NCI-H2196 (cell line): ENCODE results near the gene COPS8.

ENCODE experiments used
- DNase-seq: peaks from one replicate; lab custom pipeline; 2025; ENCODE audit not compliant: unreplicated experiment; lab: John Stamatoyannopoulos, UW

COPS8 gene

DNA sequence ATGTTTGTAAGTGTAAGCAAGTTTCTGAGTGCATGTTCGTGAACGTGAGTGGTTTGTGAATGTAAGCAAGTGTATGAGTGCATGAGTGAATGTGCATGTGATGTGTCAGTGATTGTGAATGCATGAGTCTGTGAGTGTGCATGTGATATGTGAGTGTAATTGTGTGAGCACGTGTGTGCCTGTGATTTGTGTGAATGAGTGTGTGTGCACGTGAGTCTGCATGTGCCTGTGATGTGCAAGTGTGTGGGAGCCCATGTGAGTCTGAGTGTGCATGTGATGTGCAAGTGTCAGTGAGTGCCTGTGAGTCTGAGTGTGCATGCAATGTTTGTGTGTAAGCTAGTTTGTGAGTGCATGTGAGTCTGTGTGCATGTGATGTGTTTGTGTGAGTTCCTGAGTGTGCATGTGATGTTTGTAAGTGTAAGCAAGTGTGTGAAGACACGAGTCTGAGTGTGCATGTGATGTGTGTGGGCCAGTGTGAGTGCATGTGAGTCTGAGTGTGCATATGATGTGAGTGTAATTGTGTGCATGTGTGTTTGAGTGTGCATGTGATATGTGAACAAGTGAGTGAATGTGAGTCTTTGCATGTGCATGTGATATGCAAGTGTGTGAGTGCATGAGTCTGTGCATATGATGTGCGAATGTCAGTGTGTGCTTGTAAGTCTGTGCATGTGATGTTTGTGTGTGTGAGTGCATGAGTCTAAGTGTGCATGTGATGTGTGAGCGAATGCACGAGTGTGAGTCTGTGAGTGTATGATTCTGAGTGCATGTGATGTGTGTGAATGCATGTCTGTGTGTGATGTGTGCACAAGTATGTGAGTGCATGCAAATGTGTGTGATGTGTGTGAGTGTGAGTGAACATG lies 45.1 kb downstream of the COPS8 start:
- no peak for DNase-seq

DNA sequence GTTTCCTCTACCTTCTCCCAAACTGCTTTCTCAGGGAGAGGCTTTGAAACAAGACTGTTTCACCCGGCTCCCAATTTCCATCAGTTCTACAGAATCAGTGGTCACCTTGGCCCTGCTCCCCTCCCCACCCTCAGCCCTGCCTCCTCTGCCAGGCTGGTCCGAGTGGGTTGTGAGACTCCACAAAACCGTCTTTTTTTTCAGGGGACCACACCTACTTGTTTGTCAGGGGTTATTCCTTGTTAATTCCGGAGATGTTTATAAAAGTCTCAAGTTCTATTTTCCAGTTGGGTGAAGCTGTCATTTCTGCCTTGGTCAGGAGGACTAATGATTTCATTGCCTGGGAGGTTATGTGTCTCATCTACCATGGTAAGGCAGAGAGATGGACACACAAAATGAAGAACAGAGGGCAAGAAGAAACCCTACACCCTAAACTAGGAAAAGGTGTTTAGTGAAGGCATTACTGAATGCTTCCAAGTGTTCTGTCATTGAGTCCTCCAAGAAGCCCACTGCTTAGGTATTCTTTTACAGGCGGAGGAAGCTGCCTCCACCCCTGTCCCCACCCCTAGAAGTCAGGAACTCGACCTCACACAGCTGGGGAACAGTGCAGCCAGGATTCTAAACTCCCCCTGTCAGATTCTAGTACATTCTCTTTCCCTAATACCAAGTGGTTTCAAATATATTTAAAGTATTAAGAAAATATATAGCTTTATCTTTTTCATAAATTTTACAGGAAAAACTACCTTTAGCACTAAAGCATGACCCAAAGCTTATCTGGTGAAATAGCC lies 46.3 kb downstream of the COPS8 start:
- DNase-seq, result no peak

DNA sequence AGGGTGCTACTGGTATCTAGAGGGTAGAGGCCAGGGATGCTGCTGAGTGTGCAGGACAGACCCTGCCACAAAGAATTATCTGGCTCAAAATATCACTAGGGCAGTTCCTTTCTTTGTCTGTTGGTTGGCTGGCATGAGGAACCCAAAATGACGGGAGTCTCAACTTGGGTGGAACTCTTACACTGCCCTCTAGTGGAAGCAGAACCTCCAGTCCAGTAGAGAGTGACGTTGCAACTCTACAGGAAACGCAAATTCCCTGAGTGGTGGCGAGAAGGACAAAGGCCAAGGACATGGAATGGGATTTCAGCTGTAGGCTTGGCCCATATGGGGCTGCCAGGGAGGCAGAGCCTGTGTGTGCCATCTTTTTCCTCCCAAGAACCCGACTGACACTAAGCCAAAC lies 47.1 kb downstream of the COPS8 start:
- no peak for DNase-seq

DNA sequence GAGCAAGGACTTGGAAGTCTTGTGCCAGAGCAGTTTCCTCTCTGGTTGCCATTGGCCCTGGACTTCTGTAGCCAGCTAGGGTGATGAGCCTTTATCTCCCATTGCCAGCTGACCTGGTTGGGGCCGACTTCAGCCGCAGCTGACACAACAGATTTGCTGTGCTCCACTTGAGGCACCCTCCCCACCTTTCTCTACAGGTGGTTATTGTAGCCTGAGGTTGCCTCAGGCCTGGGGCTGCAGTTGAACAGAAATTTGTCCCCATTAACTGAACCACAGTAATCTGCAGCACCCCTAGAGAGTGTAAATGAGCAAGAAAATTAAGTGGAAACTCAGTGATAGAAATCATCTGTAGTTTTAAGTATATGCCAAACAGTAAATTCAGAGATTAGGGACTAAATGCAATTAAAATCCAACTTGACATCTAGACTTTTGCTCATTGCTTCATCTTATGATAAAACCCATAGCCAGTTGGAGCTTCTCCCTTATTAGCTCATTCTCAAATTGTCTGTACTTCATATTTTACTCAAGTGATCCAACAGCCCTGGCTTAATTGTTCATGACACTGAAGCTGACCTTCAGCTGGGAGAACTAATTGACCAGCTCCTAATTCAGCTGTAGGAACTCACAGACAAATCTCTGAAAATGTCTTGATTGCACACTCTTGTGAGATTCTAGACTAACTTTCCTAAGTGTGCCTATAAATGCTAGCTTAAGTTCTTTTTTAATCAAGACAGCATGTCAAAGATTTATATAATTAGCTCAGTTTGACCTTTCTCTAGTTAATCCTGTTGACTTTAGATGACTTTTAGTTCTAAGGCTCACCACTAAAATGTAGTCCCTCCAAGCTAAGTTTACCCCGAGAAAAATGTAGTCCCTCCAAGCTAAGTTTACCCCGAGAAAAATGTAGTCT lies 48.9 kb downstream of the COPS8 start:
- no peak for DNase-seq

DNA sequence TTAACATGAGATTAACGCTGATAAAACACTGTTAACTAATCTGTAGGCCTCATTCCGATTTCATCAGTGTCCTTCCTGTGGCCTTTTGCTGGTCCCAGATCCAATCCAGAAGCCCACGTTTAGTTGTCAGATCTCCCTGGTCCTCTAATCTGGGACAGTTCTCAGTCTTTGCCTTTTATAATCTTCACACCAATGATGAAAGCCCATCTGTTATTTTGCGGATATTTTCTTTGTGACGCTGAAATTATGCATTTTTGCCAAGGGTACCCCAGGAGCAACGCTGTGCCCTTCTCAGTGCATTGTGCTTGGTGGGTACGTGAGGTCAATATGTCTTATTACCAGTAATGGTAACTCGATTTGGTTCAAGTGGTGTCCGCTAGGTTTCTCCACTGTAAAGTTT lies 51.1 kb downstream of the COPS8 start:
- DNase-seq, result no peak

DNA sequence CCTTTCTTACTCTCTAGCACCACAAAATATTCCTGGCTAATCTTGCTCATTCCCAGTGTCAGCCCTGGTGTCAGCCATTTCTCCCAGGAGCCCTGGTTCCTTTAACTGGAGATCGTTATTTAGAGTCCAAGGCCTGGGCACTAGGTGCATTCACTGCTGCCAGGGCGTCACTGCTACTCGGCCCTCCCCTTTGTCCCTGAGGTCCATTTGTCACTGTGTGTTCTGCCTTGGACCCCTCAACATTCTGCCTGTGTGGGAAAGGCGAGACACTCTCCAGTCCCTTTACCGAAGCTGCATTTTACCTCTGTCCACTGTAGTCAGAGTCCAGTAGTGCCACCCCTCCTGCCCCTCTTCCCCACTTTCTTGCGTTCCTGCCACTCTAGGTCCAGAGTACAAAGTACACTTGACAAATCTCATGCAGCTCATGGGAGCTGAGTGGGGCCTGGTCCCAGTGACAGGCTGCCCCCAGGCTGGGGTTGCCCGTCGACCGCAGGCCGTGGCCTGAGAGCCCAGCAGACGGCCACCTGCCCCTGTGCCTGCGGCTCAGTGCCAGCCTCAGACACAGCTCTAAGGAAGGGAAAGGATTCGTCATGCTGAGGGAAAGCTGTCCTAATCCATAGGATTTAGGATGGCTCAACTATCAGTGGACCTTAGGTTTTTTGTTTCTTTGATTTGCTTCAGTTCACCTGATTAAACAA lies 52.1 kb downstream of the COPS8 start:
- DNase-seq, result no peak

DNA sequence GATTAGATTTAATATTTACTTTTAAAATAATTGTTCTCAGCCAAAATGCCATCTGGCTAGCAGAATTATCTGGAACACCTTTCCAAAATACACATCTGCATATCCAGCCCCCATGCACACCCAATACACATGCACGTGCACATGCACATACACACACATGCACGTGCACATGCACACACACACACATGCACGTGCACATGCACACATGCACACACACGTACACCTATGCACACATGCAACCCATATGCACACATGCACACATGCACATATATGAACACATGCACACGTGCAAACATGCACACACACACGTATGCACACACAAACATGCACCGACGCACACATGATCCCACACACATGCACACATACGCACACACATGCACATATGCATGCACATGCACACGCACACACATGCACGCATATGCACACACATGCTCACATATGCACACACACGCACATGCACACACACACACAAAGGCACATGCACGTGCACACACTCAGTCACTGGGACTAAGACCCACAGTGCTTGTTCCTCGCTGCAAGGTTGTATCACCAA lies 53.5 kb downstream of the COPS8 start:
- no peak for DNase-seq

DNA sequence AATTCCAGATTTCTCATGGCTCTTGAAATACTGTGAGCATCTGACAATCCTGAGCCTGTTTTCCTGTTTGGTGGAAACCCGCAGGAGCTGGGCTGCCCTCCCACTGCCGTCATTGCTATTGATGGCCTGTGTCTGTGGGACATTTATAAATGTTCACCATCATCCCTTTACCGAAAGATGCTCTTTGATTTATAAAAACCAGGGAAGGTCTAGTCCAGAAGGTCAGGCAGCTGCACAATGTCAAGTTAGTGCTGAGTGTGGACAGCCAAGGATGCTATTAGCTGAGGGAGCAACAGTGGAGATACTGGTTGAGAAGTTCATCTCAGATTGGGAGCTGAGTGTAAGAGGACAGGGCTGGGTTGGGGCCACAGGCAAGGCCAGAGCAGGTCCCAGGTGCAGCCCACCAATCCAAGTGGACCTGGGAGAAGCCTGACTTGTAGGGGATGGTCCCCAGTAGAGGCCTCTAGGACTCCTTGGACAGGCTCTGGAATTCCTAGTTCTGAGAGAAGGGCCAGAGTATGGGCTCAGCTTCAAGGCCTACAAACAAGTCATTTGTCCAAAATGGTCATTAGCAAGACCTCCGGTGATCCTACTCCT lies 55.1 kb downstream of the COPS8 start:
- DNase-seq, result no peak

DNA sequence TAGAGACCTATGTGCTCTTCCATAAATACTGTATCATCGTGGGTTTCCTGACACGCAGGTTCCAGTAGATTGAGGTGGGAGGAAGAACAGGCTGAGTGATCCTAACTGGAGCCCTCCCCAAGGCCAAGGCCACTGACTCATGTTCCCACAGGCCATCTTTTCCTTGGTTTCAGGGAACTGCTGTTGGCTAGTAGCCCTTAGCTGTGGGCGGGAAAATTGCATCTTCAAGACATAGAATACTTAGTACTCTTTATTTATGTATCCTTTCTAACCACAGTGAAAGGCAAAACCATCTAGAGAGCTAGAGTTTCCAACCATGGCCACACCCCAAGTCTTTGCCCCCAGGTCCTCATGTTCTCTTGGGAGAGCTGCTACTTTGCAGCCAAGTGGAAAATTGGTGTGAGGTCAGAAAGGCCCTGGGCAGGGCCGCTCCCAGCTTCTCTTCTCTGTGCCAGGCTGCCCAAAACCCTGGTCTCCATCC lies 55.9 kb downstream of the COPS8 start:
- DNase-seq, result no peak

DNA sequence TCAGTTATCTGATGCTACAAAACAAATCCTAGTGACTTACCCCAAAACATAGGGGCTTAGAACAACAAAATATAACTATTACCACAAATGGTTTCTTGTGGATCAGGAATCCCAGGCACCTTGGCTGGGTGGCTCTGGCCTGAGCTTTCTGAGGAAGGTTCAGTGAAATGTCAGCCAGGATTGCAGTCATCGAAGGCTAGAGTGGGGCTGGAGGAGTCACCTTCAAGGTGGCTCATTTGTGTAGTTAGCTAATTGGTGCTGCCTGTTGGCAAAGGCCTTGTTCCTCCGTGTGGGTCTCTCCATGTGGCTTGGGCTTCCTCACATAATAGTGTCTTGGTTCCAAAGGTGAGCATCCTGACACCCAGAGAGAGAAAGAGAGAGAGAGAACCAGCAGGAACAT lies 57.4 kb downstream of the COPS8 start:
- no peak for DNase-seq

DNA sequence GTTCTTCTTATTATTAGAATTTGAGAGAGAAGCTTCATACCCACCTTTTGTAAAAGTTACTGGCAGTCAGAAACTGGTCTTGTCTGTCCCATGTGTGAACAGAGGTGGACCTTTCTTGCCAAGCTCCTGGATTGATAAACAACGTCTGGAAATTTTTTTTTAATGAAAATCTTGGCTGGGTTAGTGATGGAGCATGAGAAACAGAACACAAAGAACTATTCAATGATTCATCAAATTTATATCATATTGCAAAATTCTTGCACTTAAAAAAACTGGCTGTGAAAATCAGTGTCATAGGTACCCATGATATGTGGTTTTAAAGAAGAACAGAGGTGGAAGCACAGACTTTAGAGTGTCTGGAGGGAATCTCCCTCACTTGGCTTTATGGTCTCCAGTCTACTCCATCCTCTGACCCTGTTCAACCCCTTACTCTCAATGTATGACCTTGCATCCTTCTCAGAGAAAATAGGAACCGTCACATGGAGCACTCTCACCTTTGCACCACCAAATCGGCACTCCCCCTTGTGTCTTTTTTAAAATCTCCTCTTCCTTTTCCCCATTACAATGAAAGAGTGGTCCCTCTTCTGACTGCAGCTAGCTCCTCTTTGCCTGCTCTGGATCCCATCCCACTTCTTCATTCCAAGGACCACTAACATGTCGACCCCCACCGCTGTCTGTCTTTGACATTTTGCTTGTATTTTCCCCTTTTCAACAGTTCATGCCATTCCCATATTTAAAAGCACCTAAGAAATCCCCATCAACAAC lies 58.2 kb downstream of the COPS8 start:
- DNase-seq, result no peak

DNA sequence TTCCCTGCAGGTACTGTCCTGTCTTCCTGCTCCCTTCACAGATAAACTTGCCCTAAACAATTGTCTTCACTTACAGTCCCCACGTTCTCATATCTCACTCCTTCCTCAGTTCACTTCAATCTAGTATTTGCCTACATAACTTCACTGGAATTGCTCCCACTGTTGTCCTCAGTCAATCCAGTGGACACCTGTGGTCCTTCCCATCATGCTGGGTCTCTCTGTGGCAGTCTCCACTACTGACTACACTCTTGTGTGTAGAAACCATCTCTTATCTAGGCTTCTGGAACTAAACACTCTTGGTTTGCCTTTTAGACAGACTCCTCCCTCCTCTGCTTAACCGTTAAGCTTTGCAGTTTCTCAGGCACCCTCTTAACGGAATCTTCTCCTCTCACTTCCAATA lies 58.8 kb downstream of the COPS8 start:
- no peak for DNase-seq

DNA sequence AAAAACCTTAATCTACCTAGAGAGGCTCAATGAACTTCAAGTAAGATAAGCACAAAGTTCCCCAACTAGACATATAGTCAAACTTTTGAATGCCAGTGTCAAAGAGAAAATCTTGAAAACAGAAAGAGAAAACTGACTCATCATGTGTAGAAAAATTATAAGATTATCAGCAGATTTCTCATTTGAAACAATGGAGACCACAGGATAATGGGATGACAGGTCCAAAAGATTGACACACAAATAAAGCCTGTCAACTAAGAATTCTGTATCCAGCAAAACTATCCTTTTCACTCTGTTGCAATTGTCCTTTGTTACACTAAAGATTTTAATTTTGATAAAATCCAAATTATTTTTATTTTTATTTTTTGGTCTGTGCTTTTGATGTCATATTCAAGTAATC lies 61.6 kb downstream of the COPS8 start:
- DNase-seq, result no peak

DNA sequence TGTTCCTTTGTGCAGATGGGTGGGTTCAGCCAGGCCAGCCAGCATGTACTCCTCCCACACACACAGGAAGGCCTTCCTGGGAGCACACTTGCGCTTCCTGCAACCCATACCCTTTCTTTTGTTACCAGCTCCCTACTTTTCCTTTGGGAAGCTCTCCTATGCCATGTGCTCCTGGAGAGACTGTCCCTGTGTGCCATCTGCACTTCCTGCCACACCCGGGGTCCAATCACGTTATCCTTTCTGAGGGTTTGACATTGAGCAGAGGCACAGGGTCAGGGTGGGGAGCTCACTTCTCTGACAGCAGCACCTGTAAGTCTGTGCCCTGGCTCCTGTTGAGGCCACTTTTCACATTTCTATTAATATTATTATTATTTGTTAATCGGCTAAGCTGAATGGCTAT lies 62.9 kb downstream of the COPS8 start:
- no peak for DNase-seq

DNA sequence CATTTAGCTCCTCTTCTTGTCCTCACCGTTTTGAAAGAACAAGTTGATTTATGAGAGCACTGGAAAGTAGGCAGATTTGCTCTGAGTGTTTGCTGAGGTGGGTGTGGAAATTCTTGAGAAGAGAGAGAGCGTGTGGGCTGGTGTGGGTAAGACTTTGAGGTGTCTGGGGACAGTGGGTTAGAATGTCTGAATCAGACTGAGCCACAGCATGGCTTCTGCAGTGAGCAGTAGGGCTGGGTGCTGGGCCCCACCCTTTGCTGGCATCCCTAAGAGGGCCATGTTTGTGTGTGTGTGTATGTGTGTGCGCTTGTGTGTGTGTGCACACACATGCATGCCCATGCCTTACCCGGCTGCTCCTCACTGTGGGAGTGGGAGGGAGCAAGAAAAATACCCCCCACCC lies 63.7 kb downstream of the COPS8 start:
- no peak for DNase-seq
